Esophagus squamous epithelium (tissue), 4 donors: ENCODE results near the gene C2CD2.

ENCODE experiments used
- CTCF ChIP-seq, 6 experiments: fragments of 450-650 bp in 4 of 6; fragments of 200-600 bp in 2 of 6; sonication (generic) in 2 of 6; IDR thresholded peaks; one replicate each; pipeline ENCODE4 v1.5.1; 2016 to 2019; ENCODE audit warnings: antibody characterized with exemption in 6 of 6, mild to moderate bottlenecking in 4 of 6, moderate library complexity in 4 of 6
- POLR2A ChIP-seq, 4 donors: fragments of 450-650 bp; IDR thresholded peaks; one replicate each; pipeline ENCODE4 v1.6.1; 2017; ENCODE audit warnings: antibody characterized with exemption in 4 of 4, mild to moderate bottlenecking in 4 of 4, moderate library complexity in 3 of 4

DNA sequence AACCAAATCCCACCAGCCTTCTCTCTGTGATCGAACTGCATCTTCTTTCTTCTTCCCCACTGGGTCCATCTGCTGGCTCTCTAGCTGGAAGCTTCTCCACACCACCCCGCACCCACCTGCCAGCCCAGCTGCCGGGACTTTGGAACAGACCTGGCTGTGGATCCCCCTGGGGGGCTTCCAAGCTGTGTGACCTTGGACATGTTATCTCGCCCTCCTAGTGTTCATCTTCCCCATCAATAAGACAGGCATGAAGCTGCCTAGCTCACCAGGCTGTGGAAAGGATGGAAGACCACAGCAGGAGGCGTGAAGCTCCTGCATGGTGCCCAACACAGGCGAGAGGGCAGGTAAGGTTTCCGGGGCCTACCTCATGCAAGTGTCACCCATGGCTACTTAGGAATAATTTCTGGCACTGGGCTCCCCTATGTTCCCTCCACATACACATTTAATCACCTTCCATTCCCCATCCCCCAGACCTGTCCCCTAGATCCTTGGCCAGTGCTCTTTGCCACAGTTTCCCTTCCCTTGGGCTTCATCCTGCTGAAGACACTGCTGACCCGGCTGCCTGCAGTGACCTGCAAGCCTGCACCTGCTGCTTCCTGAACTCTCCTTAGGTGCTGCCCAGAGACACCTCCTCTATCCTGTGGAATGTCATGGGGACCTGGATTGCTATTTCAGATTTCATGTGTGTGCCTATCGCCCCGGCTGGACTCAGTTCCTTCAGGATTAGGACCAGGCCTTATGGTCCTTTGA, 13.2 kb upstream of the C2CD2 start:
- TF ChIP-seq CTCF (IDR thresholded peaks at IDR 0.05) (no peak), POLR2A (IDR thresholded peaks at IDR 0.05) (no peak)
